Raji (cell line): Measurements from ENCODE around the gene NXPH3.

Source experiments
- POLR2A ChIP-seq: IDR thresholded peaks from 2 replicates; pipeline ENCODE4 v1.6.1; 2011; ENCODE audit warnings: low read depth, low read length, control low read depth; ENCODE audit not compliant: insufficient read depth

NXPH3 gene

GRCh38 chr17:49579522-49579921, 3.9 kb downstream of the NXPH3 start:
- no peak for TF ChIP-seq POLR2A

DNA sequence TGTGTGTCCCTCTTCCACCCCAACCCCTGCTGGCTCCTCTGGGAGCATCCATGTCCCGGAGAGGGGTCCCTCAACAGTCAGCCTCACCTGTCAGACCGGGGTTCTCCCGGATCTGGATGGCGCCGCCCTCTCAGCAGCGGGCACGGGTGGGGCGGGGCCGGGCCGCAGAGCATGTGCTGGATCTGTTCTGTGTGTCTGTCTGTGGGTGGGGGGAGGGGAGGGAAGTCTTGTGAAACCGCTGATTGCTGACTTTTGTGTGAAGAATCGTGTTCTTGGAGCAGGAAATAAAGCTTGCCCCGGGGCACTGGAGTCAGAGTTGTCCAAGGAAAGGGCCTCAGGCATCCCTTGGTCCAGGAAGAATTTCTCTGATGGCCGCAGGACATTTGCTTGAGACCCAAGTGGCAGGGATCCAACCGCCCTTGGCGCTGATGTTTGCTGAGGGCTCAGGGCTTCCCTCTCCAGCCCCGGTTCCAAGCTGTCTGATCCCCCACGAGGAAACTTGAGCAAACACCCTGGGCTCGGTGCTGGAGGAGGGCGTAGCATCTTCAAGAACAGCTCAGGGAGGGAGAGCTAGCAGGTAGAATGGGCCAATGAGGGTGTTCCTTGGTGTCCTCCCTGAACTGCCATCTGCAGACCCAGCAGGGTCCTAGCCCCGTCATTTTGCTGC, 4.5 kb downstream of the NXPH3 start:
- TF ChIP-seq POLR2A: no peak

DNA sequence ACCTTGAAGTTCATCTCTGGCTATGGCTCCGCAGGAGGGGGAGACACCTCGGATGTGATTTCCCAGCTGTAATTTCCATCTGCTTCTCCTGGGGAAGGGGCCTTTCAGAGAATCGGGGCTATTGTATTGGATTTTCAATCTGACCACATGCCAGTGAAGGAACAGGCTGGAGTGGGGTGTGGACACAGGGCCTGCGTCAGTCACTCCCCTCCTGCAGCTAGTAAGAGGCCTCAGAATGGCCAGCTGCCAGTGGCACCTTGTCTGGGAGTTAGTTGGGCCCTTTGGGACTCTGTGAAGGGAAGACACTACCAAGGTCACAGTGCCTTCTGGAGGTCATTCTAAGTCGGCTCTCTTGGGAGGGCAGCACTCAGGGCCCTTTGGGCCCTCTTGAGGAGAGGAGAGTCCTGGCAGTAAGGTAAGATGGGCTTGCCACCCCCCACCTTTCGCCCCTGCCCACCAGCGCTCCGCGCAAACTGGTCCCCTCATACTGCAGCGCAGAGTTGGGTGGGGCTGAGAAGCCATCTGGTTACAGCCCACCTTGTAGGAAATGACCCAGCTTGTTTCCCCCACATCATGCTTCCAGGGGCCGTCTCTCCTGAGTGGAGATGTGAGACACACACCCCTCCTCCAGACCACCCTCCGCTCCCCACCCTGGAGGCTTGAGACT, 5.4 kb downstream of the NXPH3 start:
- TF ChIP-seq POLR2A: no peak

- no peak for TF ChIP-seq POLR2A
Observed at GRCh38 chr17:49581648-49581998, 6.0 kb downstream of the NXPH3 start.

- TF ChIP-seq POLR2A: no peak
Observed at GRCh38 chr17:49582055-49582722, 6.5 kb downstream of the NXPH3 start.

- no peak for TF ChIP-seq POLR2A
Observed at GRCh38 chr17:49582789-49583188, 7.1 kb downstream of the NXPH3 start.

DNA sequence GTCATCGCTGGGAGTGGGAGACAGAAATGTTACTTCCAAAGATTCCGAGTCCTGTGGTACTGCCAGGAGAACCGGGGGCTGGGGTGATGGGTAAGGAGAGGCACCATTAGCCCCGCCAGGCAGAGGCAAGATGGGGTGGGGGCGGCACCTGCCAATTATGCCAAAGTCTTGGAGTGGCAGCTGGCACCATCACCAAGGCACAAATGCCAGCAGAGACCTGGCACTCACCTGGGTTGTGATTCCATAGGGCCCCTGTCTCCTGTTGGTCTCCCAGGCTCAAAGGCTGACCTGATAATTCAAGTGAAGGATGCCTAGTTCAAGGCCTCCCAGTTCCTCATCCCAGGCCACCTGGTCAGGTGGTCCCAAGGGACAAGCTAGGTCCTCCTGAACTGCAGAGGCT, 7.6 kb downstream of the NXPH3 start:
- no peak for TF ChIP-seq POLR2A

GRCh38 chr17:49583889-49584288, 8.2 kb downstream of the NXPH3 start:
- no peak for TF ChIP-seq POLR2A

GRCh38 chr17:49585422-49586027, 9.9 kb downstream of the NXPH3 start:
- TF ChIP-seq POLR2A: no peak

- TF ChIP-seq POLR2A: no peak
Observed at GRCh38 chr17:49587366-49588073, 11.8 kb downstream of the NXPH3 start.

DNA sequence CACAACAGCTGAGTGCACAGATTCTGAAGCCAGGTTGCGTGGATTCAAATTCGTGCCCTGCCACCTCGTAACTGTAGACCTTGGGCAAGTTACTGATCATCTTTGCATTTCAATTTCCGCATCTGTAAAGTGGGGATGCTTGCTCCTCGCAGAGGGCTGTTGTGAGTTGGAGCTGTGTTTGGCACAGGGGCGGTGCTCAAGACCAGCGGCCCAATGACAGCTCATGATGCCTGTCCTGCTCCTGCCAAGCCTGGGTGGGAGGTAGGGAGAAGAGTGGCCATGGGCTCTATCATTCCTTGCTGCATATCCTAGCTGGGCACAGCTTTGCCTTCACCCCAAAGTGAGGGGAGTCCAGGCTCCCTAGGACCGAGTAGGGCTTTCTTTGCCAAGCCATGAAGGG, 12.6 kb downstream of the NXPH3 start:
- TF ChIP-seq POLR2A: no peak

DNA sequence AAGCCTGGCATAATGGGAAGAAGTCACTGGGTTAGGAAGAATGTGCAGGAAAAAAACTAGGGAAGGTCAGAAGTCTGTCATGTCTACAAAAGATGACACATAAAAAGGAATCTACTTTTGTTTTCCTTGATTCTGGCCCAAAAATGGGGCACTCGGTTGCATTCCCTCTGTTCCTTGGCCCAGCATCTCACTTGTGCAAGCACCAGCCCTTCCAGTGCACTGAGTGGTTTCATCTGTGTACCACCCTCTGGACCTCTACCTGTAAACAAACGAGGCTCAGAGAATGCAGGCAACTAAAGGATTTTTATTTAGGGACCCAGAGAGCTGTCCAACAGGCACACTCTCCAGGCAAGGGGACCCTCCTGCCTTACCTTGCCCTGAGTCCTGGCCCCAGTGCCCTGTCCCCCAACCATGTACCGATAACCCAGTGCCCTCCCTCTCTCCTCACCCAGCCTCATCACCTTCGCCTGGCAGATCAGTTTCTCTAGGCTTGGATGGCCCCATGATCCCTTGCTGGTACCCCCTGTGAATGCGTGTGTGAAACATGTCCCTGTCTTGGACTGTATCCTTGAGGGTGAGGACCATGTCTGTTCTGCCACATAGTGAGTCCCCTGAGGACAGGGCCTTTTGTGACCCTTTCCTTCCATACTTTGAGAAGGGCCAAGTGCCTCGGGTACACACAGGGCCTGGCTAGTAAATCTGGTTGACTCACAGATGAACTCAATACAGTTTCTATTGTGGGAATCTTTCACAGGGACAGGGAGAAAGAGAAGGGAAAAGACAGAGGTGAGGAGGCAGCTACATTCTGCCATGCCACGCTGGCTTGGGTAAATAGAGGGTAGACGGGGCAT, 13.3 kb downstream of the NXPH3 start:
- no peak for TF ChIP-seq POLR2A

DNA sequence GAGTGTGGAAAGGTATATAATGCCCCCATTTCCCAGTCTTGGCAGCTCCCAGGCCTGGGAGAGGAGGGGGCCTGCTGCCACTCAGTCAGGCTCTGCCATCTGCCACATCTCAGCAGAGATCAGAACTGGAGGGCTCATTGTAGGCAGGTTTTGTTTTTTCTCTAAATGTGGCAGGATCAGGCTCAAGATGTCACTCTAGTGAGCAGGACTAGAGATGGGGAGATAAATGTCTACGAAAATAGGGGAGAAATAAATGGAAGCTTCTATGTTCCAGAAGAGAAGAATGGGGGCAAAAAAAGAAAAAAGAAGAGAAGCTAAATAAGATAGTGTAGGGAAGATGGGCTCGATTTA, 13.9 kb downstream of the NXPH3 start:
- TF ChIP-seq POLR2A: no peak

DNA sequence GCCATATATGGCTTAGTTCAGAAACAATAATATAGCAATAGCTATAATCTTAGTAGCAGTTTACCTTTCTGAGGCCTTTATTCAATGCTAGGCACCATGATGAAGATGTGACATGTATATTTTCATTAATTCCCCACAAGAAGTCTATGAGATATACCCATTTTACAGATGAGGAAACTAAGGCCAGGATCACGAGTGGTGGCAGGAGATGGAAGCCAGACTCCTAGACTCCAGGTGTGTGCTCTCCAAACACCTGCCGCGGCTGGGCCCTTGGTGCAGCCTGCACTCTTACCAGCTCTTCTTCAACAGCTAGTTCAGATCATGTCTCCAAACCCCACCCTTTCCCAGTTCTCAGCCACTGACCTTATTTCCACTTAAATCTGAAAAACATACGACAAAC, 15.2 kb downstream of the NXPH3 start:
- no peak for TF ChIP-seq POLR2A

DNA sequence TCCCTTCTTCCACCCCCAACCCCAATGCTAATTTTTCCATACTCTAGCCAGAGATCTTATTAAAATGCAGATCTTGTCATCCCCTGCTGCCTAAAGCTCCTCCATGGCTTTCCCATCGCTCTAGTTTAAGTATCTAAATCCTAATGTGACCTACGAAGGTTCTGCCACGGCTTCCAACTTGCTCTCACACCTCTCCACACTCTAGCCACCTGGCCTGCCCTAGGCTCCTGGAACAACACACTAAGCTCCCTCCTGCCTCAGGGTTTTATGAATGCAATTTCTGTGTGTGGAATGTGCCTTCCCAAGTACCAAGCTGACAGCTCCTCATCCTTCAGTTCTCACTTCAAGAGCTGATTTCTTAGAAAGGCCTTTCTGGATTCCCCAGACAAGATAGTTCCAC, 16.6 kb downstream of the NXPH3 start:
- TF ChIP-seq POLR2A: no peak
